ENCODE measurements around the gene CA11. TPM values are rescaled to one million over a fixed set of nuclear protein-coding genes. Genes with fewer than 3 reads are reported as not detected.

The CA11 gene
- total RNA-seq, 2 donors from 2014 or later: 10.5 to 11.9 TPM

Other genes with a start within 250 kb of the CA11 start
- 10 to 100 TPM; 27.0 to 38.2 TPM for gene GRWD1, start 200.2 kb downstream of the CA11 start, total RNA-seq
- gene KCNJ14, start 190.6 kb downstream of the CA11 start, total RNA-seq: 1 to 10 TPM; 3.2 to 5.0 TPM
- 10 to 100 TPM; 59.4 to 68.3 TPM for gene CYTH2, start 176.8 kb downstream of the CA11 start, total RNA-seq
- 1 to 10 TPM; 6.0 to 6.6 TPM for gene LMTK3, start 134.4 kb downstream of the CA11 start, total RNA-seq
- not detected for gene SULT2B1, start 94.0 kb downstream of the CA11 start, total RNA-seq
- not detected for gene SPACA4, start 39.4 kb downstream of the CA11 start, total RNA-seq
- 1 to 10 TPM; 7.5 to 8.5 TPM for gene FAM83E, start 31.1 kb downstream of the CA11 start, total RNA-seq
- 1,000 to 10,000 TPM; 1,953 to 2,080 TPM for gene RPL18, start 27.0 kb downstream of the CA11 start, total RNA-seq
- gene SPHK2, start 26.7 kb downstream of the CA11 start, total RNA-seq: 10 to 100 TPM; 26.9 to 27.2 TPM
- gene DBP, start 8.8 kb downstream of the CA11 start, total RNA-seq: 10 to 100 TPM in 1 of 2 donors, 1 to 10 TPM in 1; 8.2 to 13.4 TPM
- 1 to 10 TPM; 1.9 to 2.1 TPM for gene NTN5, start 26.8 kb upstream of the CA11 start, total RNA-seq
- not detected for gene FUT2, start 49.8 kb upstream of the CA11 start, total RNA-seq
- under 1 TPM; 0.69 to 0.89 TPM for gene MAMSTR, start 73.5 kb upstream of the CA11 start, total RNA-seq
- under 1 TPM; 0.53 to 0.86 TPM for gene RASIP1, start 94.4 kb upstream of the CA11 start, total RNA-seq
- gene IZUMO1, start 100.7 kb upstream of the CA11 start, total RNA-seq: under 1 TPM; 0.14 to 0.32 TPM
- gene FUT1, start 106.5 kb upstream of the CA11 start, total RNA-seq: under 1 TPM; 0.29 to 0.32 TPM
- not detected for gene FGF21, start 109.3 kb upstream of the CA11 start, total RNA-seq
- gene BCAT2, start 164.8 kb upstream of the CA11 start, total RNA-seq: 10 to 100 TPM; 42.1 to 49.5 TPM
- gene HSD17B14, start 190.3 kb upstream of the CA11 start, total RNA-seq: 1 to 10 TPM; 2.0 to 3.2 TPM
- 10 to 100 TPM; 16.2 to 24.5 TPM for gene PLEKHA4, start 222.4 kb upstream of the CA11 start, total RNA-seq
- gene PPP1R15A, start 226.2 kb upstream of the CA11 start, total RNA-seq: 100 to 1,000 TPM; 130 to 153 TPM